DMS114 treated with DMSO at 0.1 percent for 48 hours (cell line): ENCODE data around the gene CYB561.

Source experiments
- DNase-seq: peaks from one replicate; lab custom pipeline; 2025; ENCODE audit not compliant: unreplicated experiment; lab: John Stamatoyannopoulos, UW

CYB561 gene

GRCh38 chr17:63435681-63436522 is 10.2 kb downstream of the CYB561 start:
- no peak for DNase-seq

DNA sequence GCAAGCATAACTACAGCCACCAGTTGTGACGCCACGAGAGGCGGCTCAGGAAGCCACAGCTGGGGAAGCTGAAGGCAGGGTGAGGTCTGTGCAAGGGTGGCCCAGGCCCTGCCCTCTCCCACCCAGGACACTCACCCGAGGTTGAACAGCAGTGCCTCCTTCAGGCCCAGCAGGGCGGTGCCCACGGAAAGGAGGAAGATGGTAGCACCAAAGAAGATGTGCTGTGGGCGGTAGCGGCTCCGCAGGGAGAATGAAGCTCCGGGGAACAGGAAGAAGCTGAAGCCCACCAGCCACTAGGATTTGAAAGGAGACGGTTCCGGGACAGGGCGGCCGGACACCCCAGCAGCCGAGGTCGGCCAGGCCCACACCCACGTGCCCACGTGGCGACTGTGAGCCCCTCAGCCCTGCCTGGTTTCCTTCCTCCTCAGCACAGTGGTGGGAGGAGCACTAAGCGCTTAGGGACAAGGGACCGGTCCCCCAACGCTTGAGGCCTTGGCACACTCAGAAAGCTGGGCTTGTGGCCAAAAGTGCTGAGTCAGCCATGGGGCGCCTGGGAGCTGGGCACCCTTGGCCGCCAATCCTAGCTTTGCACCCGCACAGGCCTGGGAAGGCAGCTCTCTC is 11.0 kb downstream of the CYB561 start:
- DNase-seq = no peak

DNA sequence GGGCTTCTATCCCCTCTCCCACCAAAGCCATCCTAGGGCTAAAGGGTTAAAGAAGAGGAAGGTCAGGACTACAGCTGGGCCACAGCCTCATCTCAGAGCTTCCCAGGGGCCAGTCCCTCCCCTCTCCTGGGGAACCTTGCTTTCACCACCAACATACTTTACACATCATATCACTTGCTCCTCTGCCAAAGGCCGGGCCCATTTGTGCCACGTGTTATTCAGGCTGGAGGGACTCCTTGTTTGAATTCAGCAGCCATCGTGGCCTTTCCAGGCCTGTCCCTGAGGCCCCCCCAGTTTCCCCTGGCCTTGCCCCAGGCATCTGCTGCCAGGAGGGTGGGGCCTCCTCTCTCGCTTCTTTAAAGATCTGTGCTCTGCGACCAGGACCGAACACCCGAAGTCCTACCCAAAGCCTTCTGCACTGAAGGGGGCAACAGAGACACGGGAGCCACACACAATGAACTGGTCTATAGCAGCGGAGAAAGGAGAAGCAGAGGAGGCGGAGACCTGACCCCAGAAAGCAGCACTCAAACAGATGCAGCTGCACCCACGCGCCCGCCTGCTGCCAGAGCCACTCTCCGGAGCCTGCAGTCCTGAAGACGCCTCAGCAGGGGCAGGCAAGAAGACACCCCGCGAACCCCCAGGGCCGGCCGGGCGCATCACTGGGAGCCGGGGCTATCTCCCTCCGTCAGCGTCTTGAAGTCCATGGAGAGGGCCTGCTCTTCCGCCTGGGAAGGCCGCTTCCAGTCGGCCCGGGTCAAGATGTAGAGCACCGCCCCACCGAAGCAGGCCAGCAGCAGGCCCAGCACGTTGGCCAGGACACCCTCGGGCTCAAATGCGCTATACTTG is 12.1 kb downstream of the CYB561 start:
- no peak for DNase-seq

DNA sequence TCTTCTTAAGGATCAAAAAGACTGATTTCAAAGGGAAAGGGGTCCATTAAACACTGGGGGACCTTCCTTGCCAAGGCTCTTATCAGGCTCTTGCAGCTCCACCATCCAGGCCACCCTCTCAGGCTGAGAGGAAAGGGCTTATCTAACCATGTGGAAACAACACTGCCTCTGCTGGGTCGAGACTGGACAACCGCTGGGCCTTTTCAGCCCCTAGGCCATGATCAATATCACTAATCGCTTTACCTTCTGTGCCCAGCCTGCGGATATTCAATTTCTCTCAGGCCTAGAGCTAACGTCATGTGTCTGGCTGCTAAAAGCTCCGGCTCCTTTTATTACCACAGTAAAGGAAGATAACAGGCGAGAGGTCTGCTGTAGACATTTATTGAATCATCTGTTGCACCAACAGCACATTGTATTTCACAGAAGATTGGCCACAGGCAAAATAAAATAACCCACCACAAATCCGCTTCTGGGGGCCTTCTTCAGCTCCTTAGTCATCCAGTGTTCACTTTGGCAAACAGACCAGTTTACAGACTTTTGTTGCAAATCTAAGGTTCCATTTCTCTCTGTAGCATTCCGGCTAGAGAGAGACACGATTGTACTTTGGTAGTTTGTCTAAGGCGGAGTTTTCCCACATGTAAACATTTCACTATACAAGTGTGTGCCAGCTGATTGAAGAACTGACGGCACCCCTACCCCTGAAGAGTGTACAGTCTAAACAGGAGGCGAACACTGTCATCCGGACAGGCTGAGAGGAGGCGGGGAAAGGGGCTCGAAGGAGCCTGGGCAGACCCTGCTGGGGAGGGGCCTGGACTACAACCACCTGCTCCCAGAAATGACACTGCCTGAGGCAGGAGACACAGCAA is 13.9 kb downstream of the CYB561 start:
- no peak for DNase-seq

GRCh38 chr17:63431618-63431938 is 14.5 kb downstream of the CYB561 start:
- no peak for DNase-seq

- DNase-seq = no peak
Observed at GRCh38 chr17:63430223-63430622, 15.9 kb downstream of the CYB561 start.

DNA sequence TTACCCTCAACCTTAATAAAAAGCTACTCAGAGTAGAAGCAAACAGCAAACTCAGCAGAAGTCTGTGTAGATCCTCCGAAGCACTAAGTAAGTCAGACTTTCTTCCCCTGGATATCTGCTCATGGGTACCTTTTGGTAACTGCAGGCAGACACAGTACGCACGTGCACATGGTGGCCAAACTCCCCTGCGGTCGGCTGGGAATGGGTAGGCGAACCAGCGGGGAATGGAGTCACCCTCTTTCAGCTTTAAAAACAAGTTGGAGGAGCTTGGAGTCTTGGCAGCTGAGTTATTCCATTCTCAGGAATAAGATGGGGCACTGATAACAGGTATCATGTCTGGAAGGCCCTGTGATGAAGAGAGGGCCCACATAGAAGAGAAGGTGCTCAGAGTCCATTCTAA is 16.3 kb downstream of the CYB561 start:
- DNase-seq = no peak

GRCh38 chr17:63426917-63427308 is 19.2 kb downstream of the CYB561 start:
- DNase-seq = no peak

- DNase-seq = no peak
Observed at GRCh38 chr17:63426041-63426916, 19.8 kb downstream of the CYB561 start.

DNA sequence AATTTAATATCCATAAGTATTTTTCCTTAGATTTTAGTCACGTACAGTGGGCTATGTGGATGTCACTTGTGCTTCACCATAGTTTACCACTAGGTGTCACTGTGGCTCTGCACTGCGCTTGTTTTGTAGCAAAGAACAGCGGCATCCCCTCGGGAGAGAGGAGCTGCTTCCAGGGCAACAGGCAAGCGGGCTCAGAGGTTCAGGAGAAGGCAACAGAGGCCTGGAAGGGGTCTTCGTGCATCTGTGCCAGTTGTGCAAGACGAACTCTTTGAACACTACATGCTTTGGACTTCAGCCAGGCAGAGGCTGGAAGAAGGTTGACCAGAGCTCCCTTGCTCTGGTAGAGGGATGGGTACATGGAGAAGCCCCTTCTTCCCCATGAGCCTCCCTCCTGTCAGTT is 20.6 kb downstream of the CYB561 start:
- DNase-seq = peak; percentile 52

- no peak for DNase-seq
Observed at GRCh38 chr17:63423963-63424362, 22.1 kb downstream of the CYB561 start.

GRCh38 chr17:63423251-63423950 is 22.7 kb downstream of the CYB561 start:
- DNase-seq = no peak

DNA sequence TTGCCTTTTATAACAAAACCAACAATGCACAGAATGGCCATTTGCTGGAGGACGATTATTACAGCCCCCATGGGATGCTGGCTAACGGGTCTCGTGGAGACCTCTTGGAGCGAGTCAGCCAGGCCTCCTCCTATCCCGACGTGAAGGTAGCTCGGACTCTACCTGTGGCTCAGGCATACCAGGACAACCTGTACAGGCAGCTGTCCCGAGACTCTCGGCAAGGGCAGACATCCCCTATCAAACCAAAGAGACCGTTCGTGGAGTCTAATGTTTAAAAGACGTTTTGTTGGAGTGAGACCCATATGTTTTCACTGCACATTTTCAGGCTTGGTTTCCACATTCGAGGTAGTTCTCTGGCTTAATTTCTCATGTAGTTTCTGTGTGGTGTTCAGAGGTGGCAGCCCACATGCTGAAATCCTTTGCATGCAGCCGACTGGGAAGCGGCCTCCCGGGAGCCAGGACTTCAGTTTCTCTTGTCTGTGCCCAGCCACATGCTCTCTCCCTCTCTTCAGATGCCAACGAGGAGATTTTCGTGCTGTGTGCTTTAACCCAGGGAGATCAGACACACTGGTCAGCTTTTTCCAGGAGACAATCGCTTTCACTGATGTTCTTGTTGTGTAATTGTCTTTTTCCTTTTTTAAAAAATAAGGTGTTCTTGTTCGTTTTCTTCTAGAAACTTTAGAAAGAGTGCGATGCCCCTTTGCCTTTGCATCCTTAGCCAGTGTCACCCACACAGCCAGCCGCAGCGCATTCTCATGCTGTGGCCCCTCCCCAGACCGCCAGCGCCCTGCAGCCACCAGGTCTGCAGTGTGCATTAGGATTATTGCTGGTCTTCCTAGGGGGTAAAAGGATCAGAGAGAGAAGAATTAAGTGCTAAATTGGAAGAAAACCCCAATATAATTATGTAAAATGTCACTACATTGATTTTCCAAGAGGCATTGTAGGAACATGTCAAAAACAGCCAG is 24.1 kb downstream of the CYB561 start:
- DNase-seq = no peak

DNA sequence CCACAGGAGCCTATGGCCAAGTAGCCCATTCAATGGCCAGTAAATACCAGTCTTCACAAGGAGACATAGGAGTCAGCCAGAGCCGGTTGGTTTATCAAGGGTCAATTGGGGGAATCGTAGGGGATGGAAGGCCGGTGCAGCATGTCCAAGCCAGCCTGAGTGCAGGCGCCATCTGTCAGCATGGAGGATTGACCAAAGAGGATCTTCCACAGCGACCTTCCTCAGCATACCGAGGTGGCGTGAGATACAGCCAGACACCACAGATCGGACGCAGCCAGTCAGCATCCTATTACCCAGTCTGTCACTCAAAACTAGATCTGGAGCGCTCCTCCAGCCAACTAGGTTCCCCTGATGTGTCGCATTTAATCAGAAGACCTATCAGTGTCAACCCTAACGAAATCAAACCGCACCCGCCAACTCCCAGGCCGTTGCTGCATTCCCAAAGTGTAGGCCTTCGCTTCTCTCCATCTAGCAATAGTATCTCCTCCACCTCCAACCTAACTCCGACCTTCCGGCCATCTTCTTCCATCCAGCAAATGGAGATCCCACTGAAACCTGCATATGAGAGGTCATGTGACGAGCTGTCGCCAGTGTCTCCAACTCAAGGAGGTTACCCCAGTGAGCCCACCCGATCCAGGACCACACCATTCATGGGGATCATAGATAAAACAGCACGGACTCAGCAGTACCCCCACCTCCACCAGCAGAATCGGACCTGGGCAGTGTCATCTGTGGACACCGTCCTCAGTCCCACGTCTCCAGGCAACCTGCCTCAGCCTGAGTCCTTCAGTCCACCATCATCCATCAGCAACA is 25.0 kb downstream of the CYB561 start:
- no peak for DNase-seq

DNA sequence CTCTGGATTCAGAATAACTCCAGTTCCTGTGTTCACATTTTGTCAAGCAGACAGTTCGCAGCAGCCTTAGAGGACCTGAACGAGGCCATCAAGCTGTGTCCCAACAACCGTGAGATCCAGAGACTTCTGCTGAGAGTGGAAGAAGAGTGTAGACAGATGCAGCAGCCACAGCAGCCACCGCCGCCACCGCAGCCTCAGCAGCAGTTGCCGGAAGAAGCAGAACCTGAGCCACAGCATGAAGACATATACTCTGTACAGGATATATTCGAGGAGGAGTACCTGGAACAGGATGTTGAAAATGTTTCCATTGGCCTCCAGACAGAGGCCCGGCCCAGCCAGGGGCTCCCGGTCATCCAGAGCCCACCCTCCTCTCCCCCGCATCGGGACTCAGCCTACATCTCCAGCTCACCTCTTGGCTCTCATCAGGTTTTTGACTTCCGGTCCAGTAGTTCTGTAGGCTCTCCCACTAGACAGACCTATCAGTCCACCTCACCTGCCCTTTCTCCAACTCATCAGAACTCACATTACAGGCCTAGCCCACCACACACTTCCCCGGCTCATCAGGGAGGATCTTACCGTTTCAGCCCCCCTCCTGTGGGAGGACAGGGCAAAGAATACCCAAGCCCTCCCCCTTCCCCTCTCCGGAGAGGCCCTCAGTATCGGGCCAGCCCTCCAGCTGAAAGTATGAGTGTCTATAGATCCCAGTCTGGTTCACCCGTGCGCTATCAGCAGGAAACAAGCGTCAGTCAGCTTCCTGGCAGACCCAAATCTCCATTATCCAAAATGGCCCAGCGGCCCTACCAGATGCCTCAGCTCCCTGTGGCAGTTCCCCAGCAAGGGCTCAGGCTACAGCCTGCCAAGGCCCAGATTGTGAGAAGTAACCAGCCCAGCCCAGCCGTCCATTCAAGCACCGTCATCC is 25.9 kb downstream of the CYB561 start:
- no peak for DNase-seq

DNA sequence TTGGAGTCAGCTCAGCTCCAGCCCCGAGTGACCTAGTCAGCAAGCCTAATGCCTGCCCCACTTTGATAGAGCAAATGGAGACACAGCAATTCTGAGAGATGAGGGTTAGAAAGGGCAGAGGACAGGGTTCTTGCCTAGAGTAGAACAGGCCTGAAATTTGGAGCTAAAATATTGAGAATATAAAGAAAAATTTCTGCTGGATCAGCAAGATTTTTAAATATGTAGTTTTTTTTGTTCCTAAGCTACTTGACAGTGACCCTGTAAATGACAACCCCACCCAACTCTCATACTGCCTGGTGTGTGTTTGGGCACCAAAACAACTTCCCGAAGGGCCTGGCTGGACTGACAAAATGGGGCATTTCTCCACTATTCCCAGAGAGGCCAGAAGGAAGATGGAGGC is 26.7 kb downstream of the CYB561 start:
- DNase-seq = no peak
